ENCODE results near the gene EFHD1. TPM values are rescaled to one million over a fixed set of nuclear protein-coding genes. Genes with fewer than 3 reads are reported as not detected.

Gene EFHD1
- total RNA-seq, 4 donors from 2014 or later = 9.6 to 44.1 (median 18.1) TPM

- DNase-seq (ENCODE audit: low spot score) (no peak), ATAC-seq (ENCODE audit: low FRiP score) (no peak)
- no peak for TF ChIP-seq CTCF (IDR thresholded peaks at IDR 0.05)
Observed at GRCh38 chr2:232604535-232604934, 28.9 kb upstream of the EFHD1 start.

- no peak for TF ChIP-seq CTCF (IDR thresholded peaks at IDR 0.05)
- no peak for DNase-seq (ENCODE audit: low spot score)
- no peak for ATAC-seq (ENCODE audit: low FRiP score)
Observed at GRCh38 chr2:232607011-232607410, 26.4 kb upstream of the EFHD1 start.

- TF ChIP-seq CTCF (IDR thresholded peaks at IDR 0.05) = no peak
- no peak for DNase-seq (ENCODE audit: low spot score)
- no peak for ATAC-seq (ENCODE audit: low FRiP score)
Observed at GRCh38 chr2:232609607-232610006, 23.8 kb upstream of the EFHD1 start.

GRCh38 chr2:232610081-232610480, 23.3 kb upstream of the EFHD1 start:
- ATAC-seq (ENCODE audit: low FRiP score) = no peak
- no peak for TF ChIP-seq CTCF (IDR thresholded peaks at IDR 0.05)
- DNase-seq (ENCODE audit: low spot score) = no peak

GRCh38 chr2:232611061-232611460, 22.3 kb upstream of the EFHD1 start:
- ATAC-seq (ENCODE audit: low FRiP score) (no peak), DNase-seq (ENCODE audit: low spot score) (no peak)
- TF ChIP-seq CTCF (IDR thresholded peaks at IDR 0.05) = no peak

- no peak for TF ChIP-seq CTCF (IDR thresholded peaks at IDR 0.05)
- ATAC-seq (ENCODE audit: low FRiP score) = no peak
- DNase-seq (ENCODE audit: low spot score) = peak; percentile 69
Observed at GRCh38 chr2:232611559-232612218, 21.7 kb upstream of the EFHD1 start.

- no peak for TF ChIP-seq CTCF (IDR thresholded peaks at IDR 0.05)
- DNase-seq (ENCODE audit: low spot score) (no peak), ATAC-seq (ENCODE audit: low FRiP score) (no peak)
Observed at GRCh38 chr2:232613538-232614134, 19.8 kb upstream of the EFHD1 start.

Data from omental fat pad (tissue), 4 donors.